ENCODE data around the gene KAZN.

DNA sequence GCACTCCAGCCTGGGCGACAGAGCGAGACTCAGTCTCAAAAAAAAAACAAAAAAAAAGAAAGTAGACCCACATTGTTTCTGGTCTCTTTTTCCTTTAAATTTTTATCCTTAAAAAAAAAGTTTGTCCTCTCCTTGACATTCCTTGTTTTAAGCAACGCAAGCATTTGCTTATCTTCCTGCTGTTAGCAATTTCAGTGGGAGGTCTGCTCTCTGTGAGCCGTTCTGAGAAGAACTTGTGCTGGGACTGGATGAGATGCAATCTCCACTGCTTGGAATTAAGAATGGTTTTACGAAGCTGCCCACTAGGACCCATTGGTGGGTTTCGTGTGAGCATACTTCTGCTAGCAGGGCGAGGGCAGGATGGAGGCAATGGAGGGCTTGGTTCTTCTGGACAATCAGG is 329.9 kb downstream of the KAZN start:
- TF ChIP-seq, protein P1, sequence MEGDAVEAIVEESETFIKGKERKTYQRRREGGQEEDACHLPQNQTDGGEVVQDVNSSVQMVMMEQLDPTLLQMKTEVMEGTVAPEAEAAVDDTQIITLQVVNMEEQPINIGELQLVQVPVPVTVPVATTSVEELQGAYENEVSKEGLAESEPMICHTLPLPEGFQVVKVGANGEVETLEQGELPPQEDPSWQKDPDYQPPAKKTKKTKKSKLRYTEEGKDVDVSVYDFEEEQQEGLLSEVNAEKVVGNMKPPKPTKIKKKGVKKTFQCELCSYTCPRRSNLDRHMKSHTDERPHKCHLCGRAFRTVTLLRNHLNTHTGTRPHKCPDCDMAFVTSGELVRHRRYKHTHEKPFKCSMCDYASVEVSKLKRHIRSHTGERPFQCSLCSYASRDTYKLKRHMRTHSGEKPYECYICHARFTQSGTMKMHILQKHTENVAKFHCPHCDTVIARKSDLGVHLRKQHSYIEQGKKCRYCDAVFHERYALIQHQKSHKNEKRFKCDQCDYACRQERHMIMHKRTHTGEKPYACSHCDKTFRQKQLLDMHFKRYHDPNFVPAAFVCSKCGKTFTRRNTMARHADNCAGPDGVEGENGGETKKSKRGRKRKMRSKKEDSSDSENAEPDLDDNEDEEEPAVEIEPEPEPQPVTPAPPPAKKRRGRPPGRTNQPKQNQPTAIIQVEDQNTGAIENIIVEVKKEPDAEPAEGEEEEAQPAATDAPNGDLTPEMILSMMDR (IDR thresholded peaks at IDR 0.05; ENCODE audit: insufficient read depth, low read depth, low read length) = no peak
- no peak for TF ChIP-seq EZH2 (IDR thresholded peaks at IDR 0.05; ENCODE audit: insufficient read depth, low read length)
